Astrocyte (in vitro differentiated cells and primary cell): ENCODE data around the gene ELF5. TPM values are rescaled to one million over a fixed set of nuclear protein-coding genes. Genes with fewer than 3 reads are reported as not detected.

Experiments
- DNase-seq: peaks from one replicate; pipeline ENCODE4 v3.0.0-alpha.2; 2010; ENCODE audit warnings: low read depth
- FAIRE-seq: peaks from 2 replicates; lab custom pipeline; 2011; peaks lifted over from hg19 to GRCh38; lab: Jason Lieb, UNC
- H2AFZ ChIP-seq: 2 replicates; pipeline ENCODE4 v1.6.0; 2012; ENCODE audit warnings: low read depth, low read length, inconsistent platforms
- H3K27ac ChIP-seq: 2 replicates; pipeline ENCODE4 v1.5.1; 2011; ENCODE audit warnings: low read depth, low read length, inconsistent platforms
- H3K27me3 ChIP-seq: 2 replicates; pipeline ENCODE4 v1.6.0; 2011; ENCODE audit warnings: low read length, inconsistent platforms; ENCODE audit not compliant: insufficient read depth
- H3K36me3 ChIP-seq: 2 replicates; pipeline ENCODE4 v1.5.1; 2011; ENCODE audit warnings: low read length, inconsistent platforms; ENCODE audit not compliant: insufficient read depth
- H3K4me1 ChIP-seq: 2 replicates; pipeline ENCODE4 v1.5.1; 2011; ENCODE audit warnings: low read length, inconsistent platforms; ENCODE audit not compliant: insufficient read depth
- H3K4me2 ChIP-seq: 2 replicates; pipeline ENCODE4 v1.6.0; 2012; ENCODE audit warnings: low read length, inconsistent platforms
- H3K4me3 ChIP-seq: 2 replicates; pipeline ENCODE4 v1.5.1; 2011; ENCODE audit warnings: low read depth, mild to moderate bottlenecking, low read length, inconsistent platforms; ENCODE audit not compliant: insufficient read depth
- H3K79me2 ChIP-seq: 2 replicates; pipeline ENCODE4 v1.6.0; 2012; ENCODE audit warnings: mild to moderate bottlenecking, low read length, inconsistent platforms; ENCODE audit not compliant: insufficient read depth
- H3K9ac ChIP-seq: 2 replicates; pipeline ENCODE4 v1.6.0; 2012; ENCODE audit warnings: mild to moderate bottlenecking, low read length, inconsistent platforms
- H3K9me3 ChIP-seq: 2 replicates; pipeline ENCODE4 v1.5.1; 2012; ENCODE audit warnings: low read depth, mild to moderate bottlenecking, low read length, inconsistent platforms; ENCODE audit not compliant: insufficient read depth
- H4K20me1 ChIP-seq: 2 replicates; pipeline ENCODE4 v1.6.0; 2012; ENCODE audit warnings: low read length, inconsistent platforms; ENCODE audit not compliant: insufficient read depth
- H3K27ac Mint-ChIP-seq: one replicate; pipeline ENCODE4 v1.8.0; 2021; ENCODE audit warnings: mild to moderate bottlenecking, mixed read lengths; ENCODE audit not compliant: unreplicated experiment
- H3K27me3 Mint-ChIP-seq: one replicate; pipeline ENCODE4 v1.8.0; 2021; ENCODE audit warnings: low read depth, mixed read lengths; ENCODE audit not compliant: unreplicated experiment
- H3K36me3 Mint-ChIP-seq: one replicate; pipeline ENCODE4 v1.8.0; 2021; ENCODE audit warnings: low read depth, mixed read lengths; ENCODE audit not compliant: unreplicated experiment
- H3K4me1 Mint-ChIP-seq: one replicate; pipeline ENCODE4 v1.8.0; 2021; ENCODE audit warnings: low read depth, mixed read lengths; ENCODE audit not compliant: unreplicated experiment
- H3K4me3 Mint-ChIP-seq: one replicate; pipeline ENCODE4 v1.8.0; 2021; ENCODE audit warnings: mild to moderate bottlenecking, moderate library complexity, mixed read lengths; ENCODE audit not compliant: unreplicated experiment
- H3K9me3 Mint-ChIP-seq: one replicate; pipeline ENCODE4 v1.8.0; 2021; ENCODE audit warnings: mild to moderate bottlenecking, mixed read lengths; ENCODE audit not compliant: unreplicated experiment
- CTCF ChIP-seq: IDR thresholded peaks from 2 replicates; pipeline ENCODE4 v1.5.1; 2011; ENCODE audit warnings: low read depth, mild to moderate bottlenecking, inconsistent platforms, low read length, moderate library complexity; ENCODE audit not compliant: insufficient read depth
- EZH2 ChIP-seq: IDR thresholded peaks from 2 replicates; pipeline ENCODE4 v1.6.1; 2012; ENCODE audit warnings: mild to moderate bottlenecking, low read length, inconsistent platforms; ENCODE audit not compliant: insufficient read depth
- total RNA-seq: library from RNA; stranded (reverse); gene quantifications from 2 replicates; pipeline ENCODE4 v1.2.1, GENCODE V29; 2021

Gene ELF5
- total RNA-seq, 1 donor from 2014 or later: not detected

- no peaks in the 10 kb centered on the region for H3K4me1 ChIP-seq
- H3K79me2 ChIP-seq: no peaks in the 10 kb centered on the region
- H4K20me1 ChIP-seq: no peaks in the 10 kb centered on the region
- FAIRE-seq (no peak), DNase-seq (no peak)
- H2AFZ ChIP-seq: no peak overlapping the region
- H3K27me3 Mint-ChIP-seq: peaks cover 11% of the 10 kb centered on the region
- TF ChIP-seq CTCF (no peak), EZH2 (no peak)
- H3K4me2 ChIP-seq: no peak overlapping the region
- no peak overlapping the region for H3K27ac Mint-ChIP-seq
- no peaks in the 10 kb centered on the region for H3K9me3 ChIP-seq
- no peak overlapping the region for H3K4me3 Mint-ChIP-seq
- no peaks in the 10 kb centered on the region for H3K36me3 Mint-ChIP-seq
- no peak overlapping the region for H3K9ac ChIP-seq
- H3K27ac ChIP-seq: no peak overlapping the region
- no peaks in the 10 kb centered on the region for H3K27me3 ChIP-seq
- H3K36me3 ChIP-seq: no peaks in the 10 kb centered on the region
- no peak overlapping the region for H3K4me3 ChIP-seq
- no peaks in the 10 kb centered on the region for H3K4me1 Mint-ChIP-seq
- H3K9me3 Mint-ChIP-seq: no peaks in the 10 kb centered on the region
These were observed 4.2 kb downstream of the ELF5 start for GRCh38 chr11:34509336-34509876.

GRCh38 chr11:34508524-34508923, 5.1 kb downstream of the ELF5 start:
- no peak overlapping the region for H2AFZ ChIP-seq
- H3K9me3 Mint-ChIP-seq: no peaks in the 10 kb centered on the region
- no peaks in the 10 kb centered on the region for H3K79me2 ChIP-seq
- H3K4me1 Mint-ChIP-seq: no peaks in the 10 kb centered on the region
- TF ChIP-seq CTCF: no peak
- no peak for TF ChIP-seq EZH2
- H3K4me3 ChIP-seq: no peak overlapping the region
- no peak overlapping the region for H3K27ac Mint-ChIP-seq
- H3K27me3 ChIP-seq: no peaks in the 10 kb centered on the region
- H3K9me3 ChIP-seq: no peaks in the 10 kb centered on the region
- DNase-seq: no peak
- H3K4me1 ChIP-seq: no peaks in the 10 kb centered on the region
- no peaks in the 10 kb centered on the region for H3K36me3 Mint-ChIP-seq
- H3K9ac ChIP-seq: no peak overlapping the region
- no peaks in the 10 kb centered on the region for H4K20me1 ChIP-seq
- no peak overlapping the region for H3K4me2 ChIP-seq
- FAIRE-seq: no peak
- H3K27ac ChIP-seq: no peak overlapping the region
- peaks cover 15% of the 10 kb centered on the region for H3K27me3 Mint-ChIP-seq
- no peaks in the 10 kb centered on the region for H3K36me3 ChIP-seq
- no peak overlapping the region for H3K4me3 Mint-ChIP-seq

GRCh38 chr11:34507610-34508009, 6.0 kb downstream of the ELF5 start:
- H3K36me3 Mint-ChIP-seq: no peaks in the 10 kb centered on the region
- H3K27ac ChIP-seq: no peak overlapping the region
- no peaks in the 10 kb centered on the region for H3K79me2 ChIP-seq
- TF ChIP-seq CTCF (no peak), EZH2 (no peak)
- no peaks in the 10 kb centered on the region for H4K20me1 ChIP-seq
- H3K27me3 Mint-ChIP-seq: peaks cover 15% of the 10 kb centered on the region
- no peak overlapping the region for H2AFZ ChIP-seq
- peaks cover 2% of the 10 kb centered on the region for H3K4me1 Mint-ChIP-seq
- H3K4me2 ChIP-seq: no peak overlapping the region
- no peaks in the 10 kb centered on the region for H3K9me3 ChIP-seq
- no peaks in the 10 kb centered on the region for H3K9me3 Mint-ChIP-seq
- no peak overlapping the region for H3K27ac Mint-ChIP-seq
- no peak overlapping the region for H3K4me3 ChIP-seq
- FAIRE-seq: no peak
- peaks cover 4% of the 10 kb centered on the region for H3K4me1 ChIP-seq
- no peak for DNase-seq
- no peaks in the 10 kb centered on the region for H3K36me3 ChIP-seq
- H3K4me3 Mint-ChIP-seq: no peak overlapping the region
- no peaks in the 10 kb centered on the region for H3K27me3 ChIP-seq
- no peak overlapping the region for H3K9ac ChIP-seq
